ENCODE data around the gene NRG3. TPM values are rescaled to one million over a fixed set of nuclear protein-coding genes. Genes with fewer than 3 reads are reported as not detected.

Gene NRG3
- total RNA-seq, 1 donor from 2014 or later = 32.2 TPM

GRCh38 chr10:82736305-82736704 lies 861.3 kb downstream of the NRG3 start:
- H3K4me1 Mint-ChIP-seq (ENCODE audit: low read depth) = peaks cover 7% of the 10 kb centered on the region
- H3K27me3 Mint-ChIP-seq = no peaks in the 10 kb centered on the region
- H3K9me3 Mint-ChIP-seq (ENCODE audit: low read depth) = peaks cover 2% of the 10 kb centered on the region
- H3K4me3 Mint-ChIP-seq (ENCODE audit: low read depth) = no peak overlapping the region
- no peak for DNase-seq (ENCODE audit: low spot score, unreplicated experiment)
- TF ChIP-seq CTCF (IDR thresholded peaks at IDR 0.05; ENCODE audit: unreplicated experiment) = no peak
- H3K36me3 Mint-ChIP-seq (ENCODE audit: insufficient read depth) = no peaks in the 10 kb centered on the region
- H3K27ac Mint-ChIP-seq = no peak overlapping the region

- no peak overlapping the region for H3K4me3 Mint-ChIP-seq (ENCODE audit: low read depth)
- H3K27me3 Mint-ChIP-seq = no peaks in the 10 kb centered on the region
- no peak overlapping the region for H3K27ac Mint-ChIP-seq
- peaks cover 18% of the 10 kb centered on the region for H3K4me1 Mint-ChIP-seq (ENCODE audit: low read depth)
- H3K9me3 Mint-ChIP-seq (ENCODE audit: low read depth) = no peaks in the 10 kb centered on the region
- TF ChIP-seq CTCF (IDR thresholded peaks at IDR 0.05; ENCODE audit: unreplicated experiment) = no peak
- DNase-seq (ENCODE audit: low spot score, unreplicated experiment) = no peak
- H3K36me3 Mint-ChIP-seq (ENCODE audit: insufficient read depth) = no peaks in the 10 kb centered on the region
These were observed 862.6 kb downstream of the NRG3 start for GRCh38 chr10:82737549-82737948.

- no peaks in the 10 kb centered on the region for H3K36me3 Mint-ChIP-seq (ENCODE audit: insufficient read depth)
- peaks cover 19% of the 10 kb centered on the region for H3K4me1 Mint-ChIP-seq (ENCODE audit: low read depth)
- H3K9me3 Mint-ChIP-seq (ENCODE audit: low read depth) = no peaks in the 10 kb centered on the region
- no peak overlapping the region for H3K4me3 Mint-ChIP-seq (ENCODE audit: low read depth)
- H3K27ac Mint-ChIP-seq = peak overlapping the region; percentile 27
- TF ChIP-seq CTCF (IDR thresholded peaks at IDR 0.05; ENCODE audit: unreplicated experiment) = no peak
- no peaks in the 10 kb centered on the region for H3K27me3 Mint-ChIP-seq
- DNase-seq (ENCODE audit: low spot score, unreplicated experiment) = no peak
These were observed 863.6 kb downstream of the NRG3 start for GRCh38 chr10:82738592-82738991.

- Mint-ChIP-seq H3K36me3 (ENCODE audit: insufficient read depth) (no peaks in the 10 kb centered on the region), H3K4me1 (ENCODE audit: low read depth) (peaks cover 19% of the 10 kb centered on the region), H3K9me3 (ENCODE audit: low read depth) (no peaks in the 10 kb centered on the region), H3K4me3 (ENCODE audit: low read depth) (no peak overlapping the region), H3K27me3 (no peaks in the 10 kb centered on the region), H3K27ac (no peak overlapping the region)
- no peak for DNase-seq (ENCODE audit: low spot score, unreplicated experiment)
- no peak for TF ChIP-seq CTCF (IDR thresholded peaks at IDR 0.05; ENCODE audit: unreplicated experiment)
These were observed 867.5 kb downstream of the NRG3 start for GRCh38 chr10:82742478-82742877.

- Mint-ChIP-seq H3K27me3 (no peaks in the 10 kb centered on the region), H3K4me3 (ENCODE audit: low read depth) (no peak overlapping the region), H3K36me3 (ENCODE audit: insufficient read depth) (no peaks in the 10 kb centered on the region), H3K27ac (peak overlapping the region; percentile 25), H3K4me1 (ENCODE audit: low read depth) (peaks cover 19% of the 10 kb centered on the region), H3K9me3 (ENCODE audit: low read depth) (no peaks in the 10 kb centered on the region)
- no peak for TF ChIP-seq CTCF (IDR thresholded peaks at IDR 0.05; ENCODE audit: unreplicated experiment)
- DNase-seq (ENCODE audit: low spot score, unreplicated experiment) = no peak
These were observed 867.9 kb downstream of the NRG3 start for GRCh38 chr10:82742898-82743297.
